Bronchial epithelial cell (primary cell): Measurements from ENCODE around the gene DDX21. TPM values are rescaled to one million over a fixed set of nuclear protein-coding genes. Genes with fewer than 3 reads are reported as not detected.
A peak's percentile ranks its signal among the peaks of the same experiment; 100 is the strongest.
"Not testable (repeated sequence)": the region's sequence is repeated elsewhere in the genome, so short reads cannot be mapped to it uniquely, and the experiment has no call there.

Experiments used
- DNase-seq: peaks from one replicate; pipeline ENCODE4 v3.0.0-alpha.2; 2010; ENCODE audit warnings: low read depth
- FAIRE-seq: peaks from 2 replicates; lab custom pipeline; 2011; peaks lifted over from hg19 to GRCh38; lab: Jason Lieb, UNC
- H3K27me3 ChIP-seq: 2 replicates; pipeline ENCODE4 v1.5.1; 2011; ENCODE audit warnings: low read length; ENCODE audit not compliant: control insufficient read depth, insufficient read depth
- H3K36me3 ChIP-seq: 2 replicates; pipeline ENCODE4 v1.5.1; 2011; ENCODE audit warnings: low read length; ENCODE audit not compliant: control insufficient read depth, insufficient read depth
- H3K4me3 ChIP-seq: 2 replicates; pipeline ENCODE4 v1.5.1; 2011; ENCODE audit warnings: mild to moderate bottlenecking, low read depth, low read length, control low read depth
- total RNA-seq: library from RNA; depleted of rRNA; stranded (reverse); fragments of >200 nt; gene quantifications from 2 replicates; pipeline ENCODE4 v1.2.1, GENCODE V29; 2014
- TF ChIP-seq, protein P1 (sequence below): IDR thresholded peaks from 2 replicates; pipeline ENCODE4 v1.5.1; 2011; ENCODE audit warnings: mild to moderate bottlenecking, moderate library complexity, low read length, control low read depth, inconsistent platforms; ENCODE audit not compliant: insufficient read depth, severe bottlenecking

DDX21 gene
- total RNA-seq, 1 donor from 2014 or later, result 193 TPM

DNA sequence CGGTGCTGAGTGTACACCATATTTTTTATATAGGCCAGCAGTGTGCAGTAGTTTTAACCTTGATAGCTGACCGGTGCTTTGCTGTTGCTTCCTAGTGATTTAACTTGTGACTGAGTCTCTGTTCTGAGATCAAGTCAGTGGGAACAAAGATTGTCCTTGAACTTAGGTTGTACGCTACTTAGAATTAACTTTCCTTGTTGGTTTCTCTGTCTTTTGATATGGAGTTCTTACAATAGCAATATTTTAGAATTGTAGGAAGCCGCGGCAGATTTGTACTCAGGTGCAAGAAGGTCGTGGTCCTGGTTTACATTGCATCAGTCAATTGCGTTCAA lies 1.3 kb downstream of the DDX21 start:
- peaks cover 1% of the 10 kb centered on the region for H3K36me3 ChIP-seq
- TF ChIP-seq, protein P1, sequence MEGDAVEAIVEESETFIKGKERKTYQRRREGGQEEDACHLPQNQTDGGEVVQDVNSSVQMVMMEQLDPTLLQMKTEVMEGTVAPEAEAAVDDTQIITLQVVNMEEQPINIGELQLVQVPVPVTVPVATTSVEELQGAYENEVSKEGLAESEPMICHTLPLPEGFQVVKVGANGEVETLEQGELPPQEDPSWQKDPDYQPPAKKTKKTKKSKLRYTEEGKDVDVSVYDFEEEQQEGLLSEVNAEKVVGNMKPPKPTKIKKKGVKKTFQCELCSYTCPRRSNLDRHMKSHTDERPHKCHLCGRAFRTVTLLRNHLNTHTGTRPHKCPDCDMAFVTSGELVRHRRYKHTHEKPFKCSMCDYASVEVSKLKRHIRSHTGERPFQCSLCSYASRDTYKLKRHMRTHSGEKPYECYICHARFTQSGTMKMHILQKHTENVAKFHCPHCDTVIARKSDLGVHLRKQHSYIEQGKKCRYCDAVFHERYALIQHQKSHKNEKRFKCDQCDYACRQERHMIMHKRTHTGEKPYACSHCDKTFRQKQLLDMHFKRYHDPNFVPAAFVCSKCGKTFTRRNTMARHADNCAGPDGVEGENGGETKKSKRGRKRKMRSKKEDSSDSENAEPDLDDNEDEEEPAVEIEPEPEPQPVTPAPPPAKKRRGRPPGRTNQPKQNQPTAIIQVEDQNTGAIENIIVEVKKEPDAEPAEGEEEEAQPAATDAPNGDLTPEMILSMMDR, result no peak
- peak overlapping the region; percentile 100 for H3K4me3 ChIP-seq
- H3K27me3 ChIP-seq, result no peaks in the 10 kb centered on the region
- DNase-seq (no peak), FAIRE-seq (no peak)

DNA sequence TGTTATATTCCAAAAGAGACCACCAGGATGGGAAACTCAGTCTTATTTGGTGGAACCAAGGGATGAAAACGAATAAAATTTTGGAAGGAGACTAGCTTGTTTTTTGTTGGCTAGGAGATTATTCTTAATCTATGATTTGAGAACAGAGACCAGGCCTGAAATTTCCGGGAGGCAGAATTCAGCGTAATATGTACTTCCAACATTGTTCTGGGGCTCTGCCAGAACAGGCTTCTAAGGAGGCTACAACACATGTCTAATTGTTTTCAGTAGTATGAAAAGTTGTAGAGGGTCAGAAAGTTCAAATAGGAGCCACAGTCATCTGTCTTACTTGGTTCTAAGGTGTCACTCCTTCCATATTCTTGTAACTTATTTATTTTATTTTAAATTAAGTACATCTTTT lies 1.7 kb downstream of the DDX21 start:
- H3K27me3 ChIP-seq, result no peaks in the 10 kb centered on the region
- H3K36me3 ChIP-seq, result peaks cover 3% of the 10 kb centered on the region
- FAIRE-seq (no peak), DNase-seq (no peak)
- H3K4me3 ChIP-seq, result peak overlapping the region; percentile 100
- TF ChIP-seq, protein P1, result no peak

DNA sequence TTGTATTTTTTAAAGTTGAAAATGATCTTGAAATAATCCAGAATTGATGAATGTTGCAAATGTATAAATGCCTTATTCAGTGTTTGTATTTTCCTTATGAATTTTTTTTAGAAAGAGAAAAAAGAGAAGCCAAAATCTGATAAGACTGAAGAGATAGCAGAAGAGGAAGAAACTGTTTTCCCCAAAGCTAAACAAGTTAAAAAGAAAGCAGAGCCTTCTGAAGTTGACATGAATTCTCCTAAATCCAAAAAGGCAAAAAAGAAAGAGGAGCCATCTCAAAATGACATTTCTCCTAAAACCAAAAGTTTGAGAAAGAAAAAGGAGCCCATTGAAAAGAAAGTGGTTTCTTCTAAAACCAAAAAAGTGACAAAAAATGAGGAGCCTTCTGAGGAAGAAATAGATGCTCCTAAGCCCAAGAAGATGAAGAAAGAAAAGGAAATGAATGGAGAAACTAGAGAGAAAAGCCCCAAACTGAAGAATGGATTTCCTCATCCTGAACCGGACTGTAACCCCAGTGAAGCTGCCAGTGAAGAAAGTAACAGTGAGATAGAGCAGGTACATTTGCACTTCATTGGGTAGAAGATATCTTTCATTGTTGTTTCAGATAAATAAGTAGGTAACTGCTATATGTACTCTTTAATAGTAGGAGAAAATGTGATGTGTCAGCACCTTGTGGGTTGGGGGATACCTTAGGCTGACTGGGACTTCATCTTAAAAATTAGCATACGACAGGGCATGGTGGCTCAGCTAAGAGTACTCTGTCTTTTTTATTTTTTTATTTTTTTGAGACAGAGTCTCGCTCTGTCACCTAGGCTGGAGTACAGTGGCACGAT lies 3.9 kb downstream of the DDX21 start:
- Histone ChIP-seq H3K4me3 (no peak overlapping the region), H3K27me3 (no peaks in the 10 kb centered on the region), H3K36me3 (peaks cover 10% of the 10 kb centered on the region)
- FAIRE-seq (no peak), DNase-seq (no peak)
- TF ChIP-seq, protein P1, result no peak

DNA sequence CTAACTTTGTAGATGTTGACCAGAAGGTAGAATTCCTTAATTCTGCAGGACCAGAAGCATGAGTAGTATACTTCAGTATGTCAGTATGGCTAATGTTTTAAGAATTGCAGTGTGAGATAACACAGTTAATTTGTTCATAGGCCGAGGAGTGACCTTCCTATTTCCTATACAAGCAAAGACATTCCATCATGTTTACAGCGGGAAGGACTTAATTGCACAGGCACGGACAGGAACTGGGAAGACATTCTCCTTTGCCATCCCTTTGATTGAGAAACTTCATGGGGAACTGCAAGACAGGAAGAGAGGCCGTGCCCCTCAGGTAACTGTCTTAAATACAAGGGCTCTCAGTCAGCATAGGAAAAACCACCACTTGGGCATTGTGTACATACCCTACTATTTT lies 7.2 kb downstream of the DDX21 start:
- TF ChIP-seq, protein P1, result no peak

DNA sequence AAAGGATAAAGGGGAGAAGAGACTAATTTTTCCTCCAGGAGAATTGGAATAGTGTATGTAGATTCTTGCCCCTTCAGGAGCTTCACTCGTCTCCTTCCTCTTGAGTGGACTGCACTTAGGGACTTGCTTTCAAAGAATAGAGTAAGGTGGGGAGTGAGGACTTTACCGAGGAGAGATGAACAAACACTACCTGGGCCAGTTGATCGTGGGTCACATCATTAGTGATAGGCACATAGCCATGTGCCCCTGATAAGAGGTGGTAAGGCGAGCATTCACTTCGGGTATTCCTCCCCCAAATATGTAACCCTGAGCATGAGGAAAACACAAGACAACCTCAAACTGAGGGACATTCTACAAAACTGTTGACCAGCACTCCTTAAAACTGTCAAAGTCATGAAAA lies 18.0 kb downstream of the DDX21 start:
- H3K36me3 ChIP-seq, result peaks cover 31% of the 10 kb centered on the region
- TF ChIP-seq, protein P1, result no peak
- FAIRE-seq, result no peak

More for the DNA sequence above, 7.2 kb downstream of the DDX21 start:
- Histone ChIP-seq H3K4me3 (no peak overlapping the region), H3K27me3 (no peaks in the 10 kb centered on the region), H3K36me3 (peaks cover 22% of the 10 kb centered on the region)
- no peak for DNase-seq
- no peak for FAIRE-seq

DNA sequence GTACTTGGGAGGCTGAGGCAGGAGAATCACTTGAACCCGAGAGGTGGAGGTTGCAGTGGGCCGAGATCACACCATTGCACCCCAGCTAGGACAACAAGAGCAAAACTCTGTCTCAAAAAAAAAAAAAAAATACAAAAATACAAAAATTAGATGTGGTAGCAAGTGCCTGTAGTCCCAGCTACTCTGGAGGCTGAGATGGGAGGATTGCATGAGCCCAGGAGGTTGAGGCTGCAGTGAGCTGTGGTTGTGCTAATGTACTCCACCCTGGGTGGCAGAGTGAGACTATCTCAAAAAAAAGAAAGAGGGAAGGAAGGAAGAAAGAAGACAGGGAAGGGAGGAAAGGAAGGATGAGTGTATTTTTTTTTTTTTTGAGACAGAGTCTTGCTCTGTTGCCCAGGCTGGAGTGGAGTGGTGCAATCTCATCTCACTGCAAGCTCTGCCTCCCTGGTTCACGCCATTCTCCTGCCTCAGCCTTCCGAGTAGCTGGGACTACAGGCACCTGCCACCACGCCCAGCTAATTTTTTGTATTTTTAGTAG lies 20.0 kb downstream of the DDX21 start:
- not testable (repeated sequence) for FAIRE-seq, DNase-seq, H3K27me3 ChIP-seq, H3K4me3 ChIP-seq
- peaks cover 25% of the 10 kb centered on the region for H3K36me3 ChIP-seq

More for the DNA sequence above, 18.0 kb downstream of the DDX21 start:
- Histone ChIP-seq H3K27me3 (no peaks in the 10 kb centered on the region), H3K4me3 (no peak overlapping the region)
- no peak for DNase-seq

DNA sequence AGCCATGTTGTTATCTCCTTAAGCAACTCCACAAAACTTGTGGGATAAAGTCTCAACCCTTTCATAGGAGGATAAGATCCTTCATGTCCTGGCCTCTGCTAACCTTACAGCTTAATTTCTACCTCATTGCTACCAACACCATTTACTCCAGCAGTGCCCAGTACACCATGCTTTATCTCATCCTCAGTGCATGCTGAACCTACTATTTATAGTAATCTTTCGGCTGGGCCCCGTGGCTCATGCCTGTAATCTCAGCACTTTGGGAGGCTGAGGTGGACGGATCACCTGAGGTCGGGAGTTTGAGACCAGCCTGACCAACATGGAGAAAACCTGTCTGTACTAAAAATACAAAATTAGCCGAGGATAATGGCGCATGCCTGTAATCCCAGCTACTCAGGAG lies 23.8 kb downstream of the DDX21 start:
- H3K27me3 ChIP-seq, FAIRE-seq, DNase-seq, H3K4me3 ChIP-seq: not testable (repeated sequence)
- peaks cover 17% of the 10 kb centered on the region for H3K36me3 ChIP-seq
